Thyroid gland (tissue), 4 donors: ENCODE measurements around the gene IFI35. TPM values are rescaled to one million over a fixed set of nuclear protein-coding genes. Genes with fewer than 3 reads are reported as not detected.
"Not testable (repeated sequence)": the region's sequence is repeated elsewhere in the genome, so short reads cannot be mapped to it uniquely, and the experiment has no call there.

Source experiments
- DNase-seq, 2 donors: peaks; one replicate each; pipeline ENCODE4 v3.0.0-alpha.2; 2019
- H3K27ac ChIP-seq, 3 donors: fragments of 200-600 bp; sonication (generic); 1 replicate in 2 of 3; 2 replicates in 1 of 3; pipeline ENCODE4 v1.5.1; 2016 to 2019; ENCODE audit warnings: mild to moderate bottlenecking in 1 of 3, moderate library complexity in 1 of 3
- H3K27me3 ChIP-seq: fragments of 200-600 bp; sonication (generic); one replicate; pipeline ENCODE4 v1.5.1; 2019
- H3K36me3 ChIP-seq, 2 donors: fragments of 200-600 bp; sonication (generic); one replicate each; pipeline ENCODE4 v1.5.1; 2016 to 2019
- H3K4me1 ChIP-seq, 2 donors: fragments of 200-600 bp; sonication (generic); one replicate each; pipeline ENCODE4 v1.5.1; 2017 to 2019
- H3K4me3 ChIP-seq, 3 donors: fragments of 200-600 bp; sonication (generic); replicated peaks in 1 of 3; 1 replicate in 2 of 3; 2 replicates in 1 of 3; pipeline ENCODE4 v1.5.1; 2016; ENCODE audit warnings: mild to moderate bottlenecking in 1 of 3
- H3K9me3 ChIP-seq: fragments of 200-600 bp; sonication (generic); one replicate; pipeline ENCODE4 v1.5.1; 2017
- POLR2A ChIP-seq, 2 donors: fragments of 450-650 bp; IDR thresholded peaks; one replicate each; pipeline ENCODE4 v1.6.1; 2017; ENCODE audit warnings: antibody characterized with exemption in 2 of 2, mild to moderate bottlenecking in 2 of 2, moderate library complexity in 1 of 2
- WGBS, 2 donors: methylation state at CpG; one replicate each; pipeline ENCODE4 v1.1.5; 2017; 5-methylcytosine and 5-hydroxymethylcytosine counted together
- intact Hi-C: fragments of 100-400 bp; cut with DNase I; formaldehyde crosslinking; loops from one replicate; pipeline ENCODE4 v1.15.1; 2023
- total RNA-seq, 4 donors: library from RNA; depleted of rRNA; stranded (reverse); fragments of >200 nt; gene quantifications; one replicate each; pipeline ENCODE4 v1.2.3, GENCODE V29; 2016
- TF ChIP-seq, protein P1 (sequence below), 6 experiments: fragments of 200-600 bp in 3 of 6; fragments of 450-650 bp in 3 of 6; sonication (generic) in 3 of 6; IDR thresholded peaks; one replicate each; pipeline ENCODE4 v1.5.1; 2016 to 2019; ENCODE audit warnings: antibody characterized with exemption in 6 of 6, mild to moderate bottlenecking in 2 of 6, inconsistent platforms in 1 of 6, moderate library complexity in 1 of 6

Gene IFI35
- total RNA-seq, 4 donors from 2014 or later = 23.9 to 43.9 (median 35.8) TPM

DNA sequence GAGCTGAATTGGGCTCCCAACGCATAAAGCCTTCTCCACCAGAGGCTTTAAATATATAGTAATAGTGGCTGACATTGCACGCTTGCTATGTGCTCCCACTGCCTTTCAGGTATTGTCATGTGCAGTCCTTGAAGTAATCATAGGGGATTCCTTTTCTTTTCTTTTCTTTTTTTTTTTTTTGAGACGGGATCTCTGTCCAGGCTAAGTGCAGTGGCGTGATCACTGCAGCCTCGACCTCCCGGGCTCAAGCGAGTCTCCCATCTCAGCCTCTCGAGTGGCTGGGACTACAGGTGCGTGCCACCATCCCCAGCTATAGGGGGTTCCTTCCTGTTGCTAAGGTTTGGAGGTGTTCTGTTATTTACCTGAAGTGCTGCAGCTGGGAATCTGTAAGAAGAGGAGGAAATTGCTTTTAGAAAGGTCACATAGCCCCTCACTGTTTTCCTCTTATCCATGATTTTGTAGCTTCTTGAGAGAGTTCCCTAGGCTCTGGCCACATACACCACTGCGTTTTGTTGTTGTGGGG lies 7.5 kb upstream of the IFI35 start:
- TF ChIP-seq, protein P1, sequence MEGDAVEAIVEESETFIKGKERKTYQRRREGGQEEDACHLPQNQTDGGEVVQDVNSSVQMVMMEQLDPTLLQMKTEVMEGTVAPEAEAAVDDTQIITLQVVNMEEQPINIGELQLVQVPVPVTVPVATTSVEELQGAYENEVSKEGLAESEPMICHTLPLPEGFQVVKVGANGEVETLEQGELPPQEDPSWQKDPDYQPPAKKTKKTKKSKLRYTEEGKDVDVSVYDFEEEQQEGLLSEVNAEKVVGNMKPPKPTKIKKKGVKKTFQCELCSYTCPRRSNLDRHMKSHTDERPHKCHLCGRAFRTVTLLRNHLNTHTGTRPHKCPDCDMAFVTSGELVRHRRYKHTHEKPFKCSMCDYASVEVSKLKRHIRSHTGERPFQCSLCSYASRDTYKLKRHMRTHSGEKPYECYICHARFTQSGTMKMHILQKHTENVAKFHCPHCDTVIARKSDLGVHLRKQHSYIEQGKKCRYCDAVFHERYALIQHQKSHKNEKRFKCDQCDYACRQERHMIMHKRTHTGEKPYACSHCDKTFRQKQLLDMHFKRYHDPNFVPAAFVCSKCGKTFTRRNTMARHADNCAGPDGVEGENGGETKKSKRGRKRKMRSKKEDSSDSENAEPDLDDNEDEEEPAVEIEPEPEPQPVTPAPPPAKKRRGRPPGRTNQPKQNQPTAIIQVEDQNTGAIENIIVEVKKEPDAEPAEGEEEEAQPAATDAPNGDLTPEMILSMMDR (IDR thresholded peaks at IDR 0.05) = no peak
- no peak for TF ChIP-seq POLR2A (IDR thresholded peaks at IDR 0.05)
- DNase-seq = no peak
- Histone ChIP-seq H3K27me3 (no peaks in the 10 kb centered on the region), H3K36me3 (peaks cover 36 to 39% of the 10 kb centered on the region in 2 donors), H3K4me1 (peaks cover 11 to 21% of the 10 kb centered on the region in 2 donors), H3K9me3 (no peaks in the 10 kb centered on the region), H3K4me3 (peak overlapping the region; percentile 63 to 80 (median 69)), H3K27ac (peak overlapping the region; percentile 82 to 95 (median 92))
- intact Hi-C loops = no loop called here
- WGBS, 2 donors = 13 to 14% methylated on average over 10 of the region's 10 CpGs

DNA sequence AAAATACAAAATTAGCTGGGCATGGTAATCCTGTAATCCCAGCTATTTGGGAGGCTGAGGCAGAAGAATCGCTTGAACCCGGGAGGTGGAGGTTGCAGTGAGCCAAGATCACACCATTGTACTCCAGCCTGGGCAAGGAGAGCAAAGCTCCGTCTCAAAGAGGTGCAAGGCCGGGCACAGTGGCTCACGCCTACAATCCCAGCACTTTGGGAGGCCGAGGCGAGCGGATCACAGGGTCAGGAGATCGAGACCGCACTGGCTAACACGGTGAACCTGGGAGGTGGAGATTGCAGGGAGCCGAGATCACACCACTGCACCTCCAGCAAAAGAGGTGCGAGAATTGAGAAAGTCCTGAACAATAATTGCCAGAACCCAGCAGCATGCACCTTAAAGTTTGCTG lies 5.7 kb upstream of the IFI35 start:
- not testable (repeated sequence) for H3K9me3 ChIP-seq, H3K27me3 ChIP-seq, DNase-seq, H3K4me3 ChIP-seq, H3K27ac ChIP-seq
- peaks cover 11 to 21% of the 10 kb centered on the region in 2 donors for H3K4me1 ChIP-seq
- peaks cover 36 to 39% of the 10 kb centered on the region in 2 donors for H3K36me3 ChIP-seq
- 93 to 95% methylated on average over 13 of the region's 13 CpGs for WGBS, 2 donors
- intact Hi-C loops = loop anchor here (10.0 kb wide), 1 partner anchor 64 kb away; no protein-coding TSS in a partner anchor

DNA sequence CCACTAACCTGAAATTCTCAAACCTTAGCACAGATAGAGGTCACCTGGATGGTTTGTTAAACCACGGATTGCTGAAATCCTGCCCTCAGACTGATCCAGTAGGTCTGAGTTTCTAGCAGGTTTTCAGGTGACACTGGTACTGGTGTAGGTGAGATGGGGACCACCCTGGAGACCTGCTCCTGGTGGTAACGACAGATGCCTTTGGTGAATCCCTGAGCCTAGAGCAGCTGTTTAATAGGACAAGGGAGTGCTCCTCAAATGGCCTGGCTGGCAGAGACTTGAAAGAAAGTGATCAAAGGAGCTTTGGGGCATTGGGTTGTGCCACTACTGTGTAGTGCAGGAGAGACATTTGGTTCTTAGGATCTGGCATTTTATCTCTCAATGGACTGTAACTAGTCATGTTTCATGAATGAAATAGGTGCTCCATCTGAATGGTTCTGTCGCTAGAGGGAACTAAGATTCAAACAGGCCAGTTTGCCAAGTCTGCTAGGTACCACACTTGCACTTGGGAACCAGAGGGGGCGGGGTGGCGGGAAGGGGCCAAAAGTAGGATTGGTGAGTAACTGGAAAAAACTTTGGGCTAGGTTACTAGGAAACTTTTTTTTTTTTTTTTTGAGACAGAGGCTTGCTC lies 2.9 kb upstream of the IFI35 start:
- intact Hi-C loops = loop anchor here (10.0 kb wide), 1 partner anchor 61 kb away; no protein-coding TSS in a partner anchor
- H3K4me1 ChIP-seq = peaks cover 18 to 27% of the 10 kb centered on the region in 2 donors

DNA sequence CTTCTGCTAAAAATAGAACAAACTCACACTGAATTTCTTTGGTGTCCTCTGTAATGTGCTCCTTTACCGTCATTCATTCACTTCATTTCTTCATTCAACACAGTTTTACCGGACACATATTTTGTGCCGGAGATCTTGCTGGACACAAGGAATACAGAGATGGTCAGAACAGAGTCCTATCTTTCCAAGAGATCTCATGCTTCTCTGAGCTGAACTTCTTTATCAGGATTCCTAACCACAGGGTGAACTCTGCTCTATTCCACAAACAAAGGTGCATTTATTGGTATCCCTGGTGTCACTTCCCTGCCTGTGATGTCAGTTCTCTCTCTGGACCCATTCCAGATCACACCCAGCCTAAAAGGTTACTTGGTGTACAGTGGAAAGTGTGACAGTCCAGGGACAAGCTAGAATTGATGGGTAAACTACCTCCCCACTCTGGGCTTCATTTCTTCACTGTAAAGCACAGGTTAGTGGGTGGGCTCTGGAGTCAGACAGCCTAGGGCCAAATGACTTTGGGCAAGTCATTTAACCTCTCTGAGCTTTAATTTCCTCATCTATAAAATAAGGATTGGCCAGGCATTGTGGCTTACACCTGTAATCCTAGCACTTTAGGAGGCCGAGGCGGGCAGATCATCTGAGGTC lies 4.2 kb downstream of the IFI35 start:
- WGBS, 2 donors = 94% methylated on average over 5 of the region's 5 CpGs
- Histone ChIP-seq H3K36me3 (peaks cover 8 to 16% of the 10 kb centered on the region in 2 donors), H3K9me3 (no peaks in the 10 kb centered on the region), H3K4me1 (peaks cover 7 to 34% of the 10 kb centered on the region in 2 donors), H3K4me3 (no peak overlapping the region), H3K27me3 (no peaks in the 10 kb centered on the region), H3K27ac (no peak overlapping the region)
- TF ChIP-seq POLR2A (IDR thresholded peaks at IDR 0.05) = no peak
- TF ChIP-seq, protein P1 (IDR thresholded peaks at IDR 0.05) = no peak
- intact Hi-C loops = loop anchor here (10.0 kb wide), 1 partner anchor 304 kb away; no protein-coding TSS in a partner anchor
- DNase-seq = no peak

More for the DNA sequence above, 2.9 kb upstream of the IFI35 start:
- no peak overlapping the region for H3K4me3 ChIP-seq
- DNase-seq = no peak
- 90 to 94% methylated on average over 4 to 5 of the region's 5 CpGs for WGBS, 2 donors
- peaks cover 36 to 39% of the 10 kb centered on the region in 2 donors for H3K36me3 ChIP-seq
- H3K9me3 ChIP-seq = no peaks in the 10 kb centered on the region
- TF ChIP-seq, protein P1 (IDR thresholded peaks at IDR 0.05) = no peak
- TF ChIP-seq POLR2A (IDR thresholded peaks at IDR 0.05) = no peak
- H3K27me3 ChIP-seq = no peaks in the 10 kb centered on the region
- no peak overlapping the region for H3K27ac ChIP-seq

DNA sequence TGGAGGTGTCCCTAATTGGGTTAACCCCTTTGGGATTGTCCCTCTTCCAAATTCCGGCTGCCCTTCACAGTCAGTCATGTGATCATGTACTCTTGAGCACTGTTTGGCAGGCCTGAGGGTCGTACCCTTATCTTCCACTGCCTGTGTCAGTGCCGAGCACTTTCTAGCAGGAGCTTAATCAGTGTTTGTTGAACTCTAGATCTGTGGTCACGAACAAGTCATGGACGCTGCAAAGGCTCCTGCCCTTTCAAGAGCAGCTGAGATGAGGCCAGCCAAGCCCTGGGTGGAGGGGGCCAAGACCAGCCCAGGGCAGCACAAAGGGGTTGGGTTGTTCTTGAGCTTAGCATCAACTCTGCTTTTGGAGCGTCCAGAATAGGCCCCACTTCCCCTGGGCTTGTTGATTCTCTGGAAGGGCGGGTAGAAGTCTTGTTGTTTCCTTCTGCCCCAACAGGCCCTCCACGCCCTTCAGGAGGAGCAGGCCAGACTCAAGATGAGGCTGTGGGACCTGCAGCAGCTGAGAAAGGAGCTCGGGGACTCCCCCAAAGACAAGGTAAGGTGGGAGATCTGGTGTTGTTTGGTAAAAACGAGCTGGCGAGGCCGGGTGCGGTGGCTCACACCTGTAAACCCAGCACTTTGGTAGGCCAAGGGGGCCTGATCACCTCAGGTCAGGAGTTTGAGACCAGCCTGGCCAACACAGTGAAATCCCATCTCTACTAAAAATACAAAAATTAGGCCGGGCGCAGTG lies 5.3 kb downstream of the IFI35 start:
- TF ChIP-seq, protein P1 (IDR thresholded peaks at IDR 0.05) = no peak
- no peak for TF ChIP-seq POLR2A (IDR thresholded peaks at IDR 0.05)
- H3K4me3 ChIP-seq = no peak overlapping the region
- no peaks in the 10 kb centered on the region for H3K9me3 ChIP-seq
- WGBS, 2 donors = 74 to 87% methylated on average over 15 of the region's 15 CpGs
- DNase-seq = no peak
- peaks cover 11 to 27% of the 10 kb centered on the region in 2 donors for H3K36me3 ChIP-seq
- intact Hi-C loops = loop anchor here (10.0 kb wide), 1 partner anchor 303 kb away; no protein-coding TSS in a partner anchor
- peak overlapping the region in 1 of 3 donors; percentile 28 for H3K27ac ChIP-seq
- peaks cover 6 to 37% of the 10 kb centered on the region in 2 donors for H3K4me1 ChIP-seq
- no peaks in the 10 kb centered on the region for H3K27me3 ChIP-seq
